ENCODE measurements around the gene DNAJC5.
A peak's percentile ranks its signal among the peaks of the same experiment; 100 is the strongest.

Gene DNAJC5

DNA sequence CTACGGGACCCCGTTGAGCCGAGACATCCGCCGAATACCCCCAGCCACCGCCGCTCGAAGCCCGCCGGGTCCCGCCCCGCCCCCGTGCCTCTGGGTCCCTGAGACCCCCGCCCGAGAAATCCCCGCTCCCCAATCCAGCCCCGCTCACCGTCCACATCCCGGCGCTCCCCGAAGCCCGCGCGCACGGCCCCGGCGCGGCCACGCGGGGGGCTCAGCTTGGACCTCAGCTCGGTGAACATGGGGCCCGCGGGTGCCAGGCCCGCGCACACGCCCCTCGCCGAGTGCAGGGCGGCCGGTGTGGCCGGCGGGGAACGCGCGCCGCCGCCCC, 84.3 kb downstream of the DNAJC5 start:
- H3K79me1 ChIP-seq (ENCODE audit: low read depth, low read length), result peaks cover 10% of the 10 kb centered on the region
- peaks cover 0 to 3% (median 0%) of the 10 kb centered on the region in 3 experiments for H3K27me3 ChIP-seq (ENCODE audit: control insufficient read depth in 3 of 3, insufficient read depth in 3 of 3, low read depth in 1 of 3, low read length in 3 of 3)
- H3K9me3 ChIP-seq (replicated peaks in 1 of 2; ENCODE audit: control insufficient read depth in 2 of 2, insufficient read depth in 1 of 2, low read depth in 1 of 2, low read length in 2 of 2), result no peaks in the 10 kb centered on the region
- H2BK12ac ChIP-seq (ENCODE audit: low read length), result no peak overlapping the region
- peak overlapping the region; percentile 97 for H3K14ac ChIP-seq (ENCODE audit: low read length)
- peak overlapping the region; percentile 99 for H3K4me2 ChIP-seq (ENCODE audit: insufficient read depth, low read length, poor library complexity, severe bottlenecking)
- peak overlapping the region; percentile 81 for H2BK15ac ChIP-seq (ENCODE audit: low read length)
- H3K23ac ChIP-seq (ENCODE audit: low read depth, low read length, poor library complexity), result peak overlapping the region; percentile 89
- peak overlapping the region; percentile 93 for H3K9ac ChIP-seq (ENCODE audit: low read depth, low read length, poor library complexity)
- H2BK120ac ChIP-seq (ENCODE audit: low read depth, low read length), result no peak overlapping the region
- peaks cover 11 to 14% of the 10 kb centered on the region in 2 donors for H3K4me1 ChIP-seq (ENCODE audit: control insufficient read depth in 2 of 2, insufficient read depth in 1 of 2, low read depth in 1 of 2, low read length in 2 of 2)
- H3K36me3 ChIP-seq (replicated peaks in 1 of 2; ENCODE audit: control insufficient read depth in 2 of 2, insufficient read depth in 2 of 2, low read length in 2 of 2), result peaks cover 8 to 22% of the 10 kb centered on the region in 2 donors
- H4K8ac ChIP-seq (ENCODE audit: low read depth, low read length), result no peak overlapping the region
- no peak overlapping the region for H3K27ac ChIP-seq (replicated peaks; ENCODE audit: low read length)
- no peak overlapping the region for H4K91ac ChIP-seq (ENCODE audit: low read depth, low read length, poor library complexity)
- peak overlapping the region; percentile 93 for H2AFZ ChIP-seq (ENCODE audit: low read length)
- H3K18ac ChIP-seq (ENCODE audit: low read length), result peak overlapping the region; percentile 97
- no peak for DNase-seq (ENCODE audit: low spot score)
- H2BK5ac ChIP-seq (ENCODE audit: low read length), result peak overlapping the region; percentile 87
- peak overlapping the region; percentile 84 to 93 for H3K4me3 ChIP-seq (ENCODE audit: low read length in 2 of 2)
- H2AK5ac ChIP-seq (ENCODE audit: low read depth, low read length), result peak overlapping the region; percentile 74
- H3K4ac ChIP-seq (ENCODE audit: low read length), result no peak overlapping the region
- WGBS, 2 donors (ENCODE audit: extremely low coverage in 2 of 2, insufficient read length in 2 of 2, insufficient replicate concordance in 1 of 2), result no CpG with 5 or more reads among the region's 47 CpGs

DNA sequence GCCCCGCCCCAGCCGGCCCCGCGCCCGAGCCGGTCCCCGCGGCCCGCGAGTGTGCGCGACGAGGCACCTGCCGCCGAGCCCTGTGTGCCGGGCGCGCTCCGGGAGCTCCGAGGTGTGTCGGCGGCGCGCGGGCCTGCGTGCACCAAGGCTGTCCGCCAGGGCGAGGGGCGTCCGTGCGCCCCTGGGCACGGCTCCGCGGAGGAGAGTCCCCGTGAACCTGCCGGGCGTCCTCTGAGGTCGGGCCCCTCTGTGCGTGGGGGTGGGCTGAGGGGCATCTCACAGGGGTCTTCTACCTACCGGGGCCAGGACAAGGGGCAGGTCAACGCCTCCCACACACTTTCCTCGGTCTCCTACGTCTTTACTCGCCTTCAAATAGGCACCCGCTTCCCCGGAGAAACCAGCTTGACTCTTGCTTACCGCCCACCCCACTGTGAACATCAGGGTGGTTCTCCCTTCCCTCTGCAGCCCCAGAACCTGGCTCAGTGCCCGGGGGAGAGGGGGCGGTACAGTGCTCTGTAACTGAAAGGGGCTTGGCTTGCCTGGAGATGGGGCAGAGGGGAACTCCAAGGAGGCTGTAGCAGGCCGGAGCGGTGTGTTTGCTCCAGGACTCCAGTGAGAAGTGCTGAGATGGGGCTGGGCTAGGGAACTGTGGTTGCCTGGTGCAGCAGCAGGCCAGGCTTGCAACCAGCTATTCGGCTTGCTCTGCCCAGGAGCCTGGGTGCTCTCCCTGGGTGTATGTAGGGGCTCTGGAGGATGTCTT, 84.8 kb downstream of the DNAJC5 start, which contains the start of gene SAMD10:
Gene SAMD10, minus strand, starts transcription at position 86 of the 760 bp plus-strand sequence. CDS start 175 bp downstream, outside the sequence.
- H2BK5ac ChIP-seq (ENCODE audit: low read length), result peak within 1 kb of the TSS; percentile 87
- peak within 1 kb of the TSS; percentile 93 for H2AFZ ChIP-seq (ENCODE audit: low read length)
- H3K4me2 ChIP-seq (ENCODE audit: insufficient read depth, low read length, poor library complexity, severe bottlenecking), result peak within 1 kb of the TSS; percentile 99
- peak within 1 kb of the TSS; percentile 97 for H3K14ac ChIP-seq (ENCODE audit: low read length)
- peak within 1 kb of the TSS; percentile 53 for H4K91ac ChIP-seq (ENCODE audit: low read depth, low read length, poor library complexity)
- H3K9ac ChIP-seq (ENCODE audit: low read depth, low read length, poor library complexity), result peak within 1 kb of the TSS; percentile 93
- peak within 1 kb of the TSS; percentile 95 for H2BK120ac ChIP-seq (ENCODE audit: low read depth, low read length)
- H2BK12ac ChIP-seq (ENCODE audit: low read length), result peak within 1 kb of the TSS; percentile 99
- peak within 1 kb of the TSS; percentile 99 for H2AK5ac ChIP-seq (ENCODE audit: low read depth, low read length)
- H3K4ac ChIP-seq (ENCODE audit: low read length), result peak within 1 kb of the TSS; percentile 77
- peaks cover 10% of the 10 kb centered on the region for H3K79me1 ChIP-seq (ENCODE audit: low read depth, low read length)
- no peak within 1 kb of the TSS for H3K27ac ChIP-seq (replicated peaks; ENCODE audit: low read length)
- H4K8ac ChIP-seq (ENCODE audit: low read depth, low read length), result peak within 1 kb of the TSS; percentile 98
- peak within 1 kb of the TSS; percentile 84 to 93 for H3K4me3 ChIP-seq (ENCODE audit: low read length in 2 of 2)
- H3K27me3 ChIP-seq (ENCODE audit: control insufficient read depth in 3 of 3, insufficient read depth in 3 of 3, low read depth in 1 of 3, low read length in 3 of 3), result peaks cover 0 to 3% (median 0%) of the 10 kb centered on the region in 3 experiments
- H3K36me3 ChIP-seq (replicated peaks in 1 of 2; ENCODE audit: control insufficient read depth in 2 of 2, insufficient read depth in 2 of 2, low read length in 2 of 2), result peaks cover 11 to 28% of the 10 kb centered on the region in 2 donors
- peak within 1 kb of the TSS; percentile 97 for H3K18ac ChIP-seq (ENCODE audit: low read length)
- no CpG with 5 or more reads among the region's 52 CpGs for WGBS, 2 donors (ENCODE audit: extremely low coverage in 2 of 2, insufficient read length in 2 of 2, insufficient replicate concordance in 1 of 2)
- no peaks in the 10 kb centered on the region for H3K9me3 ChIP-seq (replicated peaks in 1 of 2; ENCODE audit: control insufficient read depth in 2 of 2, insufficient read depth in 1 of 2, low read depth in 1 of 2, low read length in 2 of 2)
- H3K4me1 ChIP-seq (ENCODE audit: control insufficient read depth in 2 of 2, insufficient read depth in 1 of 2, low read depth in 1 of 2, low read length in 2 of 2), result peaks cover 11 to 14% of the 10 kb centered on the region in 2 donors
- peak within 1 kb of the TSS; percentile 86 for H2BK15ac ChIP-seq (ENCODE audit: low read length)
- DNase-seq (ENCODE audit: low spot score), result no peak
- peak within 1 kb of the TSS; percentile 98 for H3K23ac ChIP-seq (ENCODE audit: low read depth, low read length, poor library complexity)

DNA sequence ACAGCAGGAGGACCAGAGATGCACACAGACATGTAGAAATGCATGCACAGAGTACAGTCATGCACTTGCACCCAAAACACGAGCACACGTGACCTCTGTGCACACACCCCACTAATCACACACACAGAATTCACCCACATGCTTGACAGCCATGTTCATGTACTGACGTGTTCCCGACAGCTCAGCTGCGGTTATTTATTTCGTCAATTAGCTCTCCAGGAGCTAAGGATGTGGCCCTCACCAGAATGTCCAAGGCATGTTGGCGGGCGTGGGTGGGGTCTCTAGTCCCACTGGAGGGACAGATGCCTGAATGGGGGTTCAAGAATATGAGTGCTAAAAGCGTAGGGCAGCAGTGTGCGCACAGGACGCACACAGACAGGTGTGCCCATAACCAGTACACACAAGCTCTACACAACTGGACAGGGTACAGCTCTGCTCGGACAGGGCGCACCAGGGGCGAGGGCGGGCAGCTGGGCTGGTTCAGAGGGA, 85.4 kb downstream of the DNAJC5 start:
- Histone ChIP-seq H2AFZ (ENCODE audit: low read length) (peak overlapping the region; percentile 88), H3K23ac (ENCODE audit: low read depth, low read length, poor library complexity) (peak overlapping the region; percentile 98), H3K4me1 (ENCODE audit: control insufficient read depth in 2 of 2, insufficient read depth in 1 of 2, low read depth in 1 of 2, low read length in 2 of 2) (peaks cover 11 to 14% of the 10 kb centered on the region in 2 donors), H3K27me3 (ENCODE audit: control insufficient read depth in 3 of 3, insufficient read depth in 3 of 3, low read depth in 1 of 3, low read length in 3 of 3) (peaks cover 0 to 3% (median 0%) of the 10 kb centered on the region in 3 experiments), H3K4me3 (ENCODE audit: low read length in 2 of 2) (peak overlapping the region; percentile 84 to 93), H2BK15ac (ENCODE audit: low read length) (peak overlapping the region; percentile 86), H2BK12ac (ENCODE audit: low read length) (peak overlapping the region; percentile 99), H3K9ac (ENCODE audit: low read depth, low read length, poor library complexity) (peak overlapping the region; percentile 51), H2BK120ac (ENCODE audit: low read depth, low read length) (peak overlapping the region; percentile 95), H3K9me3 (replicated peaks in 1 of 2; ENCODE audit: control insufficient read depth in 2 of 2, insufficient read depth in 1 of 2, low read depth in 1 of 2, low read length in 2 of 2) (no peaks in the 10 kb centered on the region), H4K8ac (ENCODE audit: low read depth, low read length) (peak overlapping the region; percentile 98), H3K79me1 (ENCODE audit: low read depth, low read length) (peaks cover 10% of the 10 kb centered on the region), H3K36me3 (replicated peaks in 1 of 2; ENCODE audit: control insufficient read depth in 2 of 2, insufficient read depth in 2 of 2, low read length in 2 of 2) (peaks cover 16 to 32% of the 10 kb centered on the region in 2 donors), H3K4me2 (ENCODE audit: insufficient read depth, low read length, poor library complexity, severe bottlenecking) (peak overlapping the region; percentile 99), H3K18ac (ENCODE audit: low read length) (peak overlapping the region; percentile 95), H3K14ac (ENCODE audit: low read length) (peak overlapping the region; percentile 96), H4K91ac (ENCODE audit: low read depth, low read length, poor library complexity) (peak overlapping the region; percentile 49), H3K4ac (ENCODE audit: low read length) (peak overlapping the region; percentile 77), H2BK5ac (ENCODE audit: low read length) (peak overlapping the region; percentile 77), H2AK5ac (ENCODE audit: low read depth, low read length) (peak overlapping the region; percentile 99), H3K27ac (replicated peaks; ENCODE audit: low read length) (no peak overlapping the region)
- DNase-seq (ENCODE audit: low spot score), result no peak
- no CpG with 5 or more reads among the region's 15 CpGs for WGBS, 2 donors (ENCODE audit: extremely low coverage in 2 of 2, insufficient read length in 2 of 2, insufficient replicate concordance in 1 of 2)
